OCI-LY3 (cell line): ENCODE measurements around the gene KIF15.

Experiments
- CTCF ChIP-seq: fragments of 200-600, 300-600 bp; sonication (generic); IDR thresholded peaks from 2 replicates; pipeline ENCODE4 v1.5.1; 2014; ENCODE audit warnings: antibody characterized with exemption, low read length, low read depth
- EZH2phosphoT487 ChIP-seq: fragments of 200-600 bp; shearing (Covaris generic); IDR thresholded peaks from 2 replicates; pipeline ENCODE4 v1.6.1; 2018; ENCODE audit warnings: antibody characterized with exemption, mixed run types, low read depth

GRCh38 chr3:44862226-44862637 lies 100.6 kb downstream of the KIF15 start:
- TF ChIP-seq CTCF (no peak), EZH2phosphoT487 (no peak)
